Peyer's patch (tissue), 4 donors: ENCODE results near the gene PAN3. TPM values are rescaled to one million over a fixed set of nuclear protein-coding genes. Genes with fewer than 3 reads are reported as not detected.

Experiments used
- DNase-seq, 3 donors: peaks; one replicate each; pipeline ENCODE4 v3.0.0-alpha.2; 2017 to 2019
- H3K27ac ChIP-seq, 4 donors: fragments of 200-600 bp; sonication (generic); one replicate each; pipeline ENCODE4 v1.5.1; 2016 to 2019
- H3K27me3 ChIP-seq, 2 donors: fragments of 200-600 bp; sonication (generic); one replicate each; pipeline ENCODE4 v1.5.1; 2019
- H3K36me3 ChIP-seq, 3 donors: fragments of 200-600 bp; sonication (generic); one replicate each; pipeline ENCODE4 v1.5.1; 2016 to 2019
- H3K4me1 ChIP-seq, 4 donors: fragments of 200-600 bp; sonication (generic); one replicate each; pipeline ENCODE4 v1.5.1; 2016 to 2019
- H3K4me3 ChIP-seq, 4 donors: fragments of 200-600 bp; sonication (generic); 1 replicate in 3 of 4; 2 replicates in 1 of 4; pipeline ENCODE4 v1.5.1; 2016 to 2019; ENCODE audit warnings: mild to moderate bottlenecking in 1 of 4
- H3K9me3 ChIP-seq, 4 donors: fragments of 200-600 bp; sonication (generic); one replicate each; pipeline ENCODE4 v1.5.1; 2016 to 2019; ENCODE audit warnings: mild to moderate bottlenecking in 1 of 4
- CTCF ChIP-seq, 6 experiments: fragments of 450-650 bp in 4 of 6; fragments of 200-600 bp in 2 of 6; sonication (generic) in 1 of 6; IDR thresholded peaks; one replicate each; pipeline ENCODE4 v1.5.1; 2017 to 2019; ENCODE audit warnings: antibody characterized with exemption in 6 of 6, mild to moderate bottlenecking in 3 of 6, moderate library complexity in 1 of 6
- POLR2A ChIP-seq, 2 donors: fragments of 450-650 bp; IDR thresholded peaks; one replicate each; pipeline ENCODE4 v1.5.1; 2017; ENCODE audit warnings: antibody characterized with exemption in 2 of 2, mild to moderate bottlenecking in 2 of 2, moderate library complexity in 2 of 2
- total RNA-seq, 4 donors: library from RNA; depleted of rRNA; stranded (reverse); fragments of >200 nt; gene quantifications; one replicate each; pipeline ENCODE4 v1.1.0, GENCODE V29; 2016

PAN3 gene
- total RNA-seq = 10 to 100 TPM; 30.6 to 67.7 (median 48.5) TPM

GRCh38 chr13:28138012-28138755, at the start of gene PAN3:
Gene PAN3, plus strand, starts transcription at chr13:28138545. Its CDS starts 113 bp downstream, at chr13:28138658.
- Histone ChIP-seq H3K4me3 (peak within 1 kb of the TSS; percentile 87 to 100 (median 97)), H3K9me3 (no peaks in the 10 kb centered on the region), H3K4me1 (peaks cover 0 to 18% (median 6%) of the 10 kb centered on the region in 4 donors), H3K36me3 (no peaks in the 10 kb centered on the region), H3K27ac (peak within 1 kb of the TSS; percentile 96 to 100 (median 98)), H3K27me3 (no peaks in the 10 kb centered on the region)
- peak; percentile 88 to 97 (median 92) for DNase-seq
- no peak for TF ChIP-seq CTCF (IDR thresholded peaks at IDR 0.05)
- peak; percentile 41 to 75 for TF ChIP-seq POLR2A (IDR thresholded peaks at IDR 0.05)

- no peak overlapping the region for H3K4me3 ChIP-seq
- TF ChIP-seq POLR2A (IDR thresholded peaks at IDR 0.05) = no peak
- no peak for TF ChIP-seq CTCF (IDR thresholded peaks at IDR 0.05)
- no peak overlapping the region for H3K27ac ChIP-seq
- no peaks in the 10 kb centered on the region for H3K4me1 ChIP-seq
- no peaks in the 10 kb centered on the region for H3K36me3 ChIP-seq
- DNase-seq = no peak
- H3K27me3 ChIP-seq = no peaks in the 10 kb centered on the region
- H3K9me3 ChIP-seq = no peaks in the 10 kb centered on the region
These were observed 49.3 kb upstream of the PAN3 start for GRCh38 chr13:28089065-28089464.

GRCh38 chr13:28092431-28092830, 45.9 kb upstream of the PAN3 start:
- Histone ChIP-seq H3K4me1 (no peaks in the 10 kb centered on the region), H3K36me3 (no peaks in the 10 kb centered on the region), H3K27ac (no peak overlapping the region), H3K27me3 (no peaks in the 10 kb centered on the region), H3K4me3 (no peak overlapping the region), H3K9me3 (no peaks in the 10 kb centered on the region)
- TF ChIP-seq POLR2A (IDR thresholded peaks at IDR 0.05) = no peak
- TF ChIP-seq CTCF (IDR thresholded peaks at IDR 0.05) = no peak
- no peak for DNase-seq

- Histone ChIP-seq H3K27ac (no peak overlapping the region), H3K4me1 (no peaks in the 10 kb centered on the region), H3K27me3 (peaks cover 0 to 4% of the 10 kb centered on the region in 2 donors), H3K36me3 (no peaks in the 10 kb centered on the region), H3K4me3 (no peak overlapping the region), H3K9me3 (no peaks in the 10 kb centered on the region)
- TF ChIP-seq POLR2A (IDR thresholded peaks at IDR 0.05) (no peak), CTCF (IDR thresholded peaks at IDR 0.05) (no peak)
- no peak for DNase-seq
These were observed 44.5 kb upstream of the PAN3 start for GRCh38 chr13:28093881-28094280.

- Histone ChIP-seq H3K9me3 (no peaks in the 10 kb centered on the region), H3K27ac (no peak overlapping the region), H3K36me3 (no peaks in the 10 kb centered on the region), H3K27me3 (peaks cover 0 to 4% of the 10 kb centered on the region in 2 donors), H3K4me3 (no peak overlapping the region), H3K4me1 (no peaks in the 10 kb centered on the region)
- DNase-seq = no peak
- TF ChIP-seq POLR2A (IDR thresholded peaks at IDR 0.05) (no peak), CTCF (IDR thresholded peaks at IDR 0.05) (no peak)
These were observed 44.0 kb upstream of the PAN3 start for GRCh38 chr13:28094306-28094705.
